Activated CD4-positive, CD25-positive, alpha-beta regulatory T cell treated with anti-CD3 and anti-CD28 coated beads, Interleukin-2, amount 50 U/mL, for 24 hours (primary cell): ENCODE data around the gene FLT1.

Source experiments
- ATAC-seq, 2 donors: fragments of 150-1000 bp; cut with Tn5 transposase; one replicate each; pipeline ENCODE4 v1.10.0; 2021; ENCODE audit warnings: mild to moderate bottlenecking in 1 of 2, moderate library complexity in 1 of 2

Gene FLT1

DNA sequence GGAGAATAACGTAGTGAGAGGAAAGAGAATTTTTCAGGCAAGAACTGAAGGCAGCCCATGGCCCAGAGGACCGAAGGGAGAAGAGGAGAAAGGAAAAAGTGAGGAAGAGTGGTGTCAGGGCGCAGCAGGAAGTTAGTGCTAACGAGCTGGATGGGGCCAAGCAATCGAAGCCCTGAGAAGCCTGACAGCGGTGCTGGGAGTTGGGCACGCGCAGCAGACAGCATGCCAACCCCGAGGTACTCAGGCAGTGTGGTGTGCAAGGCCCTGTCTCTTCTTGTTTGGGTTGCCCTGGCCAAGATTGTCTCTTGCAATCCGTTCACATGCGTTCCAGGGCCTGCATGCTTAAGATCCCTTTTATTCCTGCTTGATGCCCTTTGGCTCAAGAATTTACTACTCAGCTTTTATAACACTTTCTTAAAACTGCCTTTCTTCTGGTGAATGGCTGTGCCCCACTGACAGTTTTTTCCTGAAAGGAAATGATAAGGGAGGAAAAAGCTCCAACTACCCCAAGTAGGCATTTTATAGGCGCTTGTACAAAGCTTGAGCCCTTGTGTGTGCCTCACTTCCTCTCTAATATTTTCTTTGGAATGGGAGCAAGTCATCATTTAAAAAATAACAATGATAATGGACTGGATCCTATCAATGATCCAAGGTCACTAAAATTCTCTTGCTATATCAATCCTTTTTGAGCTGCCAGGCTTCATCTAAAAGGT, 115.4 kb downstream of the FLT1 start:
- ATAC-seq, result no peak

DNA sequence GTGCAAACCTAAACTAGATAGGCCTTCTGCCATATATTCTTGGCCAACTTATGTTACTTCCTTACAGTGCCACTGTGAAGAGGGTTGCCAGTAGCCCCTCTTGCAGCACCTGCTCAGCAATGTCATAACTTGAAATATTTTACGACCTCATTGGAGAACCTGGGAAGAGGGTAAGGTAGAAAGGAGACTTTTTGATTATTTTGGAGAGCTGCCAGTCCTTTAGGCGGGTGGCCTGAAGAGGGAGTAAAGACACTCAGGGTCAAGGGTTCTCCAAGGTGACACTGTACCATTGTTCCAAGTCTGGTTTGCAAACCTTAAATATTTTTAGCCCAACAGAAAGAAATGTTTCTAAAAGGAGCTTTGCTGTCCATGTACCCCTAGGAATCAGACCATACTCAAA, 118.3 kb downstream of the FLT1 start:
- ATAC-seq, result no peak

DNA sequence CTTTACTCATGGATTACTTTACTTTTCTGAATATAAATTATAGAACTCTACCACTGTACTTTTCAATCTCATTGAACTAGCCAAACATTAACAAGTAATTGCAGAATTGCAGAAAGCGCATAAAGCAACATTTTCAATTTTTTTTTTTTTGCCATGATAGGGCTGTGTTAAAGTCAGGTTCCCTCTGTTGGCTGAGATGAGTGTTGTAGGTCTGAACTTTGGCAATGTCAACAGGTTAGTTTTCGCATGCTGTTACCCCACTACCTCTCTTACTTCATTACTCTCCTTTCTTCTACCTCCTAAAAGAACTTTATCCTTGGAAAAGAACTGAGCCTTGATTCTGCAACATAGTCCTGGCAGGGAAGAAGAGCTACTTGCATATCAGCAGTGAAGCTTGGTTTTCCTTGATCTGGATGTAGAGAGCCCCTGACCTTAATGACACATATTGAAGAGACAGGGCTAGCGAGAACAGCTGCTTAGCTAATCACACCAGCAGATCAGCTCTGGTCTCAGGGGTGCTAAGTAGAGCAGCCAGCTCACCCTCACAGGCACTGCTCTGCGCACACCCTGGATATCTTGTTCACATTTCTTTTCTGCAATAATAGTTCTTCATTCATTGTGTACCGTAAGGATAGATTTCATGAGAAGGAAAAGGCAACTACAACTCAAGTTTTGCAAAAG, 119.5 kb downstream of the FLT1 start:
- no peak for ATAC-seq

DNA sequence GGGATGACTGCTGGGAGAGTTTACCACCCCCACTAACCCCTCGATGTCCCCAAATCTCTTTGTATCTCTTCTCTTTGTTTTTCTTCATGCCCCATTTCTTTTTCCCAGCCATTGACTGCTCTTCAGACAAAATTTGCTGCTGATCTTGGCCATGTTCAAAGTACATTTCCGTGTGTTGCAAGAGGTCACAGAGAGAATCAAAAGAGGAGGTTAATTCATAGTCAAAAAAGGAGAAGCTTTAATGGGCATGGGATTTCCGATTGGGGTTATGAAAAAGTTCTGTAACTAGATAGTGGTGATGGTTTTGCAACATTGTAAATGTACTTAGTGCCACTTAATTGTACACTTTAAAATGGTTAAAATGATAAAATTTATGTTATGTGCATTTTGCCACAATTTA, 121.1 kb downstream of the FLT1 start:
- ATAC-seq, result no peak

DNA sequence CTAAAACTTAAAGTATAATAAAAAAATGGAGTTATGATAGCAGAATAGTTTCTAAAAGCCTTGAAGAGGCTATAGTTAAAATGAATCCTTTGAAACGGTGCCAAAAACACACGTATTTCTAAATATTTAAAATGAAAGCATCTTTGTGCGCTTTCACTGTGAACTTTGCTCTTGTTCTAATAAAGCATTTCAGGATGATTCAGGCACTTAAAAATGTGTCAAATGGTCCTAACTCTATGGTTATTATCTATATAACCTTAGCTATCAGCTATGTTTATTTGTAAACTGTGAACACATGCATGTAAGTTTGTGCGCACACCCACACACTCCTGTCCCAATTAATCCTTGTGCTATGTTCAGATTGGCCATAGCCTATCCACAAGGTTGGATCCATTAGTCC, 124.5 kb downstream of the FLT1 start:
- ATAC-seq, result no peak

DNA sequence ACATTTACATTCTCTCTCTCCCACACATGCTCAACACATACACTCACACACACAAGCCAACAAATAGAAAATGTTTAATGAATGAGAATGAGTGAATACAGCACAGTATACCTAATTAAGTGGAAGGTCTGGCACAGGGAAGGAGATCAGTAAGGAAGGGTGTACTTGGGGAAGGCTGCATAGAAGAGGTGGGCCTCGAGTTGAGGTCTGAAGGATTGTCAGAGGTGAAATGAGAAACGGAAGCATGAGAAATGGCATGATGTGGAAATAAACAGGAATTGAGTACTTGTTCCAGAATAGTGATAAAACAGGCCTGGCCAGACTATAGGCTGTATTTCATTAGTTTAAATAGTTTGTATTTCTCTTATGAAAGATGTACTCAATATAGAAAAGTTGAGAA, 136.2 kb downstream of the FLT1 start:
- ATAC-seq, result no peak

DNA sequence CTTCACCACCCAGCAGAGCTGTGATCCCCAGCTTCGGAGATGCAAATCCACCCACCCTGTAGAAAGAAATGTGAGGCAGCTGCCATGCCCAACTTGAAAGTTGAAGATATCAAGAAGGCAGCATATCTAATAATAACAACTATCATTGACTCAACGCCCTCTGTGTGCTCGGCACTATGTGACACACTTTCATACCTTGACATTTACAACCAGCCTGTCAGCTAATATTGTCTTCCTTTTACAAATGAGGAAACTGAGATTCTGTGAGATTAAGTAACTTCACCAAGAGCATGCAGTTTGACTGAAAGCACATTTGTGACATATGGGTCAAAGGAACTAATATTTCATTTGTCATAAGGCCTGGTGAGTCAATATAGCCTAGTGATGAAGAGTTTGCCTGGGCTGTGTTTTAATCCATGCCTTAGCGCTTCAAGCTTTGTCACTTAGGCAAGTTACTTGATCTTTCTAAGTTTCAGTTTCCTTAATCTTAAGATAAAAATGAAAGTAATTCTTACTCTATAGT, 137.0 kb downstream of the FLT1 start:
- peak; percentile 87 to 90 for ATAC-seq

DNA sequence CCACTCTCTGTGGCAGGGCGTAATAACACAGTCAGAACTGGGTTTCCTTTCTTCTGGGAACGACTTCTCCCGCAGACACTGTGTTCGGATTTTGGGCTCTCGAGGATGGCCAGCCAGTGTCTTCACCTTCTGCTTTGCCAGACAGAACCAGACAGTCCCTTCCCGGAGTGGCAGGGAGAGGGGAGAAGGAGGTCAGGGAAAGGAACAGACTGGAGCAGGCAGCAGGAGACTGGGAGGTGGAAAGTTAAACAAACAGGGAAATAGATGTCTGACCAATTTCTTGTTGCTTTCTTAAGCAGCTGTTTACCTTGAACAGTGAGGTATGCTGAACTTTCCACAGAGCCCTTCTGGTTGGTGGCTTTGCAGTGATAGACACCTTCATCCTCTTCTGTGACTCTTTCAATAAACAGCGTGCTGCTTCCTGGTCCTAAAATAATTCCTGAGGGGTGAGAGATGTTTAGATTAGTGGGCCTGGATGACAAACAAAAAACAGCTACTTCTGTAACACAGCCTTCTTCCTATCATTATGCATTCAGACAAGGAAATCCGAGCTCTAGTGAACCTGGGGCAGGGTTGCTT, 137.6 kb downstream of the FLT1 start:
- no peak for ATAC-seq

DNA sequence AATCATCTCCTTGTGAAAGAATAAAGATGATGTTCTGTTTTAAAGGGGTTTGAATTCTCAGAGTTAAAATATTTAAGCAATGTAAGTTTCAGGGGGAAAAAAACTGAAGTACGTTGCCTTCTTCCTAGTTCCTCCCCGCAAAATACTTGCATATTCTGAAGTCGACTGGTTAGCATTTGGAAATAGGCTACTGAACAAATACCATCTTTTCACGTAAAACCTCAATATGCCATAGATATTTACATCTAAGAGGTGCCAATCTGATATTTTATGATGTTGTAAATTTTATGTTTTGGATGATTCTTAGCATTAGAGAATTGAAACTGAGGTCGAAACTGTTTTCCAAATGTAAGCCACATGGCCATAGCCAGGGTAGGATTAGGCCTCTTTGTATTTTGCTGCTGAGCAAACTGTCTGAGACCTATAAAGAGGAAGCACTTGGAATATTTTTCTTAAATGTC, 138.3 kb downstream of the FLT1 start:
- ATAC-seq, result no peak

DNA sequence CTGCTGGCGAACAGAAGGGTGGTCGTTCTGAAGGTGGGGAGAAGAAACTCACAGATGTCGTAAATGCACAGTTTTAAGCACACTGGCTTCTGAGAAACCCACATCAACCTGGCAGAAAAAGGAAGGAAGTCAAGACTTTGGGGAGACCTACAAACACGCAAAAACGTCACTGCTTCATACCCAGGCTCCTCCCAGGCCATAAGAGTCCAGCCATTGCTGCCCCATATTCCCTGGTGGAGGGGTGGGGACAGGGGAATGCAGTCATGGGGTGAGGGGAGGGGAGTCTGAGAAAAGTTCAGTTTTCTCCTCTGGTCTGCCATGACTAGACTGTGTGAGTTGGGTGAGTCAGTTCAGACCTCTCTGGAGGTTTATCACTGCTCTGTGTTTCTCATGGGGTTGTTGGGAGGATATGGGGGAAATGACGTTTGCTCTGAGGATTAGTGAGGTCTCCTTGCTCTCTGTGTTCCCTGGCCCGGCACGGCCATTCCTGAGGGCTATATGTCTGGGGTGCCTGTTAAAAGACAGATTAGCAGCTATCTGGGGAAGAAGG, 139.0 kb downstream of the FLT1 start:
- ATAC-seq, result peak; percentile 44 to 58

DNA sequence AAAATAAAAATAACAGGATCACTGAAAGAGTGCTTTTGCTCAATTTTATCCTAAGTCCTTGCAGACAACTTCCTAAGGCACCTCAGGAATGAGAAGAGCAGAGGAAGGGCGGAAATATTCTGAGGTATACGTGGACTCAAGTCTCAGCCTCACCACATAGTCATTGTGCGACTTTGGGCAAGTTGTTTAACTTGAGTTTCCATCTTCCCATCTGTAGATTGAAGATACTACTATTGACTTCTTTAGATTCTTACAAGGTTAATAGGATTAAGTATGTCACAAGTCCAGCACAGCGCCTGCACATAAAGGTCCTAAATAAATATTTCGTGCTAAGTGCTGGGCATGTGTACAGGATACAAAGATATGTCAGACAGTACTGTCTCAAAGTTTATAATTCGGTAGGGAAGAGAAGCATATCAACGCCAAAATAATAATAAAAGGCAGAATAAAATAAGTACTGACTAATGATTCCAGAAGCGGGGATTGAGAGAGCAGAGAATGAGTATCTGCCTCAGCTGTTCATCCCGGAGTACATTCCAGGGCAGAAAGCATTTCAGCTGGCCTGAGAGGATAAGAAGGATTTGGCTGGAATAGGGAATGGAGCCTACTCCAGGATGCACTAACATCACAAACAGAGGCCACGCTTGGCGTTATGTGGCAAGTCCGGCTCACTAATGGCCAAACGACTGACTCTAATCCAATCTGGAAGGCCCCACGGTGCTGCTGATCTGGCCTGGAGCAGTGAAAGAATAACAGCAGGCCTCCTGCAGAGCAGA, 139.7 kb downstream of the FLT1 start:
- ATAC-seq, result no peak

DNA sequence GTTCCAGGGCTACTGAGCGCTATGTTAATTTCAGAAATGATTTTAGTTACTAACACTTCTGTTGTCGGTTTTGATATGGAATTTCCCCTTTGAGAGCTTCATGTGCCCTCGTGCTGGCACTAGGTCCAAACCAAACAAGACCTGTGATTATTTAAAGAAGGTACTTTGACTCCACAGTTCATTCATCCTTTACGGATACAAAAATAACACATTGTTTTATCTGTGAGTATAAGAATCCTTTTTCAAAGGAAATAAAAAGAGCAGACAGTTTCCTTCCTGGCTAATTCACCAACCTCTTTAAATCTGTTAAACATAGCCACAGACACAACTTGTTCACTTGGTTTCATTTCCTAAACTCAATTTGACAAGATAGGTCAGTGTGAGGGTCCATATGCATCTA, 141.2 kb downstream of the FLT1 start:
- no peak for ATAC-seq

DNA sequence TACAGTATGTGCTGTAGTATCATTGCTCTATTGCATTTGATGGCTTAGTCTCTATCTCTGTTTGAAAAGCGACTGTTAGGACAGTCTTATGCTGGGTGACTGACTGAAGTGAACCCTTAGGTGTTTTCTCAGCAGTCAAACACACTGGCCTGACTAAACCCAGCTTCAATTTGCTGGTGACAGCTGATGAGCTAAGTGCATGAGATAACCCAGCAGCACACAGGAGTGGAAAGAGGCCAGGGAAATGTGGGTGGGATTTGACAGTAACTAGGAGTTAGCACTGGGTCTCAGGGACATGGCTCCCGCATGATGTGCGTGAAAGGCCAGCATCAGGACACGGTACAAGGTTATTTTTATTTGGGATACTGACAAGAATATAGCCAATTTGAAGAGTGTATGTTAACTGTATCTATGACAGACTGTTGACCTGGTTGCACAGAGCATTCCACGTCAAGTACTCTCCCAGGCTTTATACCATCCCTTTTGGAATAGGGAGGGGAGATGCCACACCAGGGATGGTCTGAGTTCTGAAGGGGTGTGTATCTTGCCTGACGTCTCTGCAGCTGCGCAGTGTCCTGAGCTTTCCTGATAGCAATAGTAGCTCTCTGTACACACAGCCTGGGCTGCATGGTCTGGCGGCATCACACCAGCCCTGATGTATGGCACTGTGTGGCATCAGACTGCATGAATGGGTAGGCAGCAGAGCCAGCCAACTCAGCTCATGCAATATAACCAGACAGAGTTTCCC, 144.8 kb downstream of the FLT1 start:
- ATAC-seq, result no peak

DNA sequence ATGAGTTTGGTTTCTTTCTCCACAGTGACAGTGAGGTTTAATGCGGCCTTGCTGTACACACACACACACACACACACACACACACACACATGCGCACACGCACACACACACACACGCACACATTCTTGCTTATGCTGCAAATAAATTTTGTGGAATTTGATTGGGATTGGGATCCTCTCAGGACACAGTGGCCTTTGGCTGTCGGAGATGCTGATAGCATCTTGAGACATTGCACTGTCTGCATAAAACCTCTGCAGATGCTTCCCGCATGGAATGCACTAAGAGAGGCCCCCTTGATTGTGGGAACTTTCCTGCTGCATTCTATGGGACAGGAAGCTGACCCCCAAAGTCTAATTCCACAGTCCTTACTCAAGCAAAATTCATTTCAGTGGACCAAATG, 145.6 kb downstream of the FLT1 start:
- no peak for ATAC-seq

DNA sequence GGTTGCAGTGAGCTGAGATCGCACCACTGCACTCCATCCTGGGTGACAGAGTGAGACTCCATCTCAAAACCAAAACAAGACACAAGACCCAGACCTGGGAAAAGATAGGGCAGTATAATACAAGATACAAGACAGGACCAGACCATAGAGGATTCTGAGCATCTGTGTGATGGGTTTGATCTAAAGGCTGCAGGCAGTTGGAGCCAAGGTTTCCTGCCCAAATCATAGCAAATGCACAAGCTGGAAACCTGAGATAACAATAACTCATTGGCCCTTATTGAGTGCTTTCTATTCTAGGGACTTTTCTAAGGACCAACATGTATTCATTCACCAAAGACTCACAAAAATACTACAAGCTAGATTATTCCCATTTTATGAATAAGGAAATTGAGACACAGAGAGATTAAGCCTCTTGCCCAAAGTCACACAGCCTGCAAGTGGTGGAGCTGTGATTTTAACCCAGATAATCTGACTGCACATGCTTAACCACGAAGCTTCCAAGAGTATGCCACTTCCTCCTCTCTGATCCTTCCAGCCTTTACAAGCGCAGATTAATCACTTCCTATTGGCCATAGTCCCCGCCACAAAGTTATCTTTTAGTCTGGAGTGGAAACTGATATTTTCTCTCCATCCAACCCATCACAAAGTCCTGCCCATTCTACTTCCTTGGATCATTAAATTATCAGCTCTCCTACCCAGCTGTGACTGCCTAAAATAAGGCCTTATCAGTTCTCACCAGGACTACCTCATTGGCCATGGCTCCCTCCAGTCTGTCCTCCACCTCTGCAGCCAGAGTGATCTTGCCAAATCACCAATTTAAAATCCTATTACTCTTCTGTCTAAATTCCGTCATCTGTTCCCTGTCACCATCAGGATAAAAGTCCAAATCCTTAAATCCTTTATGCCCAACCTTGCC, 147.2 kb downstream of the FLT1 start:
- no peak for ATAC-seq

DNA sequence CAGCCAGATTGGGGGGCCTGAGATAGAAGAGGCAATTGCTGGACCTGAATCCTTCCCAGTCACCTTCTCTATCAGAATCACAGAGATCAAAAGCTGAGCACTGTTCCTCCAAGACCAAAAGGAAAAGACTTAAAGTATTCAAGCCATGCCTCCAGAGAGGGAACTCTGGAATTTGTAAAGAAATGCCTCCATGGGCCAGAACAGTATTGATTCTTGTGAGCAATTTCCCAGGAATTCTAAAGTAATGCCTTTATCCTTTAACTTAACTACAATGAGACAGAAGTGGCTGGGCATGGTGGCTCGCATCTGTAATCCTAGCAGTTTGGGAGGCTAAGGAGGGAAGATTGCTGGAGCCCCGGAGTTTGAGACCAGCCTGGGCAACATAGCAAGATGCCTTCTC, 148.8 kb downstream of the FLT1 start:
- ATAC-seq, result no peak

DNA sequence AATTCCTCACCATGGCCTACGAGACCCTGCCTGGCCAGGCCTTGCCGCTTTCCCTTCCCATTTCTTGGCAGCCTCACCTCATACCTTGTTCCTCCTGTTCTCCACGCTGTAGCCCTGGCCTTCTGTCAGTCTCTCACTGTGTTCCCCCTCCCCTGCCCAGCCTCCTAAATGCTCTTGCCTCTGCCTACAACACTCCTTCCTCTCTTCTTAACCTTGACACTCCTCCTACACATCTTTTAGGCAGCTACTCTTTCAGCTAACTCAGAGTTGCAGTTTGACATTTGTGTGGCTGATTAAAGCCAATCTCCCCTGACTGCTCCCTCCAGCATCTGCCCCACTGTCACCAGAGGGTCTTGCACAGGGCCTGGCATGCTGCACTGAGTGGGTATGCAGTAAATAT, 150.8 kb downstream of the FLT1 start:
- ATAC-seq, result no peak

DNA sequence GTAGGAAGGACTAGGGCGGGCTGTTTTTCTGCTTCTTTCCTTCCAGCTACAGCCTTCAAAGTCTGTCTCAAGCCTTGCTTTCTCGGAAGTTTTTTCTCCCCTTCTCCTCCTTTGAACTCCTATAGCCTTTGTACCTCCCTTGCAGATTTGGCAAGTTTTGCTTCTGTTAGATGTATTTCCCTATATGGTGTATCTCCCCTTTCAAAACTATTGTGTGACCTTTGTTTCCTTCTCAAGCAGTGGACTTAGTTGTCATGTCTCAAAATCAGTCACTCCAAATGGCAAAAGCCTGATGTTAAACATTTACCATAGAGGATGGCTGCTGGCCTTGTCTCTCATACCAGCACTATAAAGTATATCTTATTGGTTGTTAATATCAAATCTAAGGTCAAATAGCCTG, 152.7 kb downstream of the FLT1 start:
- no peak for ATAC-seq

DNA sequence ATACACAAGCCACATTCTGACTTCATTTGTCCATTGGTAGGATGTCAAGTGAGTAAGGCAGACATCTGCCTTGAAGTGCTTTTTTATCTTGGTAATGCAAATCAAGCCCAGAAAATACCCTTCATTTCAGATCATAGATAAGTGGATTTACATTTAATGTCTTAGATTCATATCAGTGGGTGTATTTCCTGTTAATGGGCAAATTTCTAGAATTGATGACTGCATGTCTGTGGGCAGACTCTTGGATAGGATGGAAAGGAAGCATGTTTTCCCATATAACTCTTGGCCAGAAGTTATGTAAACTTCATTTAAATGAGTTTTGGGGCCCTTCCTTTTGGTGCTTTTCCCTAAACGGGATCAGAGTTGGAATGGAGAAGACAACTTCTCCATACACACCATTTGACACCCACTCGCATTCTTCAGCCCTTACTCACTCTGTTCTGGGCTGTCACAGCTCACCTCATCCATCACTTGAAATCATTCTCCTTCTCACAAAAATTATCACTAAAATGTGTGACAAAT, 154.6 kb downstream of the FLT1 start:
- ATAC-seq, result peak in 1 of 2 donors; percentile 41

DNA sequence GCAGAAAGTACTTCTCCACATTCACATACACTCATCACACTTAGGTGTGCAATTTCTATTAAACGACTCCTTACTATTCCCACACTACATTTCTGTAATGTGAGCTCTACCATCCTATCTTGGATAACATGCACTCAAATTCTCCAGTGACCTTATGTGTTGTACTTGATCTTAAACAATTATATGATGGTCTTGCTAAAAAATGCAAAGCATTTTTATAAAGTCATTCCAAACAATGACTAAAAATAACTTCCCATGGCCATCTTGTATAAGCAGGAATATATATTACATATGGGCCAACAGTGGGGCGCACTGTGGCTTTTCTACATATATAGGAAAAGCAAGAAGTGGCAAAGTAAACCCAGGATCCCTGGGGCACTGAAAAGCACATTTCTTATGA, 155.5 kb downstream of the FLT1 start:
- no peak for ATAC-seq

DNA sequence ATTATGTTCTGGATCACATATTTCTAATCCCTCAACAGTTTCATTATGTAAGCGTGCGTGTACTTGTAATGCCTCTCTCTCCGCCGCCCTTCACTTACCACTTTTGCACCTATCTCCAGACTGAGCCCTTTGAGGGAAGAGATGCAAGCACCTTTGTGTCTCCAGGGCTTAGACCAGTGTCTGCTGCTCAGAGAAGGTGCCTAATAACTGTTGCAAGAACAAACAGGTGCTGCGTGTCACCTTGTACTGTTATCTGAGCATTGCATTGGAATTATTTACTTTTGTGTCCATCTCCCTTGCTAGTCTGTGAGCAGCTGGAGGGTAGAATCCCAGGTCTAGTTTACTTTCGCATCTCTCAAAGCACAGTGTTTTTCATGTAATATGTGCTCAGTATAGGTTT, 156.2 kb downstream of the FLT1 start:
- ATAC-seq, result no peak
